Heart left ventricle (tissue), 13 donors: ENCODE data around the gene LTA.

Experiments used
- POLR2A ChIP-seq, 2 donors: fragments of 450-650 bp; IDR thresholded peaks; one replicate each; pipeline ENCODE4 v1.6.1; 2017; ENCODE audit warnings: antibody characterized with exemption in 2 of 2, mild to moderate bottlenecking in 2 of 2, moderate library complexity in 2 of 2
- TF ChIP-seq, protein P1 (sequence below), 12 donors: fragments of 200-600 bp; sonication (generic) in 4 of 12; IDR thresholded peaks; one replicate each; pipeline versions ENCODE4 v1.5.0 to v1.8.0; 2018 to 2022; ENCODE audit warnings: antibody characterized with exemption in 12 of 12, mild to moderate bottlenecking in 5 of 12
- donor health status: ischemic (EF 13 %, LVEDD 7.1; RV severe dilation, severe dysfunction).
- donor health status: DM: no; HTN: yes; CAD: no.
- donor health status: DM: no; HTN: no; CAD: no.
- donor health status: ischemic (EF 25% LVEDD 6.9; RV normal size, moderate dysfunction).
- donor health status: ischemic (EF 25% LVEDD 5.7; RV mildly dilated, moderate dysfunction).
- donor health status: ischemic (EF 35%, LVEDD 5.7; RV mildly dilated, moderate dysfunction).
- donor health status: nonischemic (EF 11% LVEDD 7.7; RV severe dilation, severe dysfunction).
- donor health status: DM: yes; HTN: yes; CAD: no.
- donor health status: PGD.
- donor health status: ischemic (EF 29% LVEDD 5.4; RV normal size, mild dysfunction).
- donor health status: nonischemic (EF 23%, LVEDD 6.1; RV moderate dilation, normal function).

DNA sequence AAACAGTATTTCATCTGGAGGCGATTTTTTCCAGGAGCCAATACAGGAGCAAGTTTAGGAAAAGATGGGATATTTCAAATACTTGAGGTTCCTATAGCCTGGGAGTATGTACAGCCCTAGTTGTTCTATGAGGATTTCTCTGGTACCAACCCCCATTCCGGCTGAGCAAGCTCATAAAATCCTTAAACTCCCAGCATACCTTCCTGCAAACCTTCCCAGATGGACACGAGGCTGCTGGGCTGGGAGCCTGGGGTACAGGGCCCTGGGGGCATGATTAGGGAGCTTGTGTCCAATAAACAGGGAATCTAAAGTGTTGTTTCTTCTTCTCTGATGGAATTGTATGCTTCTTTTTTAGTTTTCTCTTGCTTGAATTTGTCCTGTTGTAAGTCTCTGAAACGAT, 49.9 kb downstream of the LTA start:
- TF ChIP-seq, protein P1, sequence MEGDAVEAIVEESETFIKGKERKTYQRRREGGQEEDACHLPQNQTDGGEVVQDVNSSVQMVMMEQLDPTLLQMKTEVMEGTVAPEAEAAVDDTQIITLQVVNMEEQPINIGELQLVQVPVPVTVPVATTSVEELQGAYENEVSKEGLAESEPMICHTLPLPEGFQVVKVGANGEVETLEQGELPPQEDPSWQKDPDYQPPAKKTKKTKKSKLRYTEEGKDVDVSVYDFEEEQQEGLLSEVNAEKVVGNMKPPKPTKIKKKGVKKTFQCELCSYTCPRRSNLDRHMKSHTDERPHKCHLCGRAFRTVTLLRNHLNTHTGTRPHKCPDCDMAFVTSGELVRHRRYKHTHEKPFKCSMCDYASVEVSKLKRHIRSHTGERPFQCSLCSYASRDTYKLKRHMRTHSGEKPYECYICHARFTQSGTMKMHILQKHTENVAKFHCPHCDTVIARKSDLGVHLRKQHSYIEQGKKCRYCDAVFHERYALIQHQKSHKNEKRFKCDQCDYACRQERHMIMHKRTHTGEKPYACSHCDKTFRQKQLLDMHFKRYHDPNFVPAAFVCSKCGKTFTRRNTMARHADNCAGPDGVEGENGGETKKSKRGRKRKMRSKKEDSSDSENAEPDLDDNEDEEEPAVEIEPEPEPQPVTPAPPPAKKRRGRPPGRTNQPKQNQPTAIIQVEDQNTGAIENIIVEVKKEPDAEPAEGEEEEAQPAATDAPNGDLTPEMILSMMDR (IDR thresholded peaks at IDR 0.05): no peak
- no peak for TF ChIP-seq POLR2A (IDR thresholded peaks at IDR 0.05)
